Activated CD8-positive, alpha-beta T cell treated with anti-CD3 and anti-CD28 coated beads for 36 hours (primary cell): ENCODE results near the gene RCSD1. TPM values are rescaled to one million over a fixed set of nuclear protein-coding genes. Genes with fewer than 3 reads are reported as not detected.
A peak's percentile ranks its signal among the peaks of the same experiment; 100 is the strongest.

ENCODE experiments used
- ATAC-seq: fragments of 200-7000 bp; cut with Tn5 transposase; one replicate; pipeline ENCODE4 v1.10.0; 2021; ENCODE audit warnings: mild to moderate bottlenecking, moderate library complexity
- CTCF ChIA-PET: fragments of 350-600 bp; sonication (Branson Sonifier 250); formaldehyde crosslinking; loops from one replicate; lab custom pipeline; 2021; ENCODE audit warnings: antibody characterized with exemption; lab: Charles Lee
- POLR2A ChIA-PET: fragments of 350-600 bp; sonication (Branson Sonifier 250); formaldehyde crosslinking; loops from one replicate; lab custom pipeline; 2021; ENCODE audit warnings: antibody characterized with exemption; lab: Charles Lee
- DNase-seq: peaks from one replicate; pipeline ENCODE4 v3.0.0-alpha.2; 2020
- H3K27ac Mint-ChIP-seq: one replicate; pipeline ENCODE4 v1.8.0; 2021; ENCODE audit warnings: mild to moderate bottlenecking, mixed read lengths
- H3K27me3 Mint-ChIP-seq: one replicate; pipeline ENCODE4 v1.8.0; 2021; ENCODE audit warnings: mixed read lengths
- H3K36me3 Mint-ChIP-seq: one replicate; pipeline ENCODE4 v1.8.0; 2021; ENCODE audit warnings: low read depth, mixed read lengths
- H3K4me1 Mint-ChIP-seq: one replicate; pipeline ENCODE4 v1.8.0; 2021; ENCODE audit warnings: low read depth, mixed read lengths
- H3K4me3 Mint-ChIP-seq: one replicate; pipeline ENCODE4 v1.8.0; 2021; ENCODE audit warnings: mild to moderate bottlenecking, moderate library complexity, mixed read lengths
- H3K9me3 Mint-ChIP-seq: one replicate; pipeline ENCODE4 v1.8.0; 2021; ENCODE audit warnings: mixed read lengths
- CTCF ChIP-seq: fragments of 200-600 bp; IDR thresholded peaks from one replicate; pipeline ENCODE4 v1.8.0; 2022; ENCODE audit warnings: antibody characterized with exemption, mild to moderate bottlenecking
- intact Hi-C: fragments of 100-400 bp; cut with micrococcal nuclease; formaldehyde crosslinking; loops from one replicate; pipeline ENCODE4 v1.10.0; 2022
- total RNA-seq, 2 experiments: library from RNA; stranded (reverse); gene quantifications; one replicate each; pipeline ENCODE4 v1.2.3, GENCODE V29; 2021

RCSD1 gene
- total RNA-seq, 2 experiments from 2014 or later, result 66.4 to 67.9 TPM

- Mint-ChIP-seq H3K4me3 (no peak overlapping the region), H3K27me3 (no peaks in the 10 kb centered on the region), H3K9me3 (no peaks in the 10 kb centered on the region), H3K36me3 (peaks cover 53% of the 10 kb centered on the region), H3K4me1 (peaks cover 13% of the 10 kb centered on the region), H3K27ac (peak overlapping the region; percentile 5)
- TF ChIP-seq CTCF, result no peak
- no peak for ATAC-seq
- DNase-seq, result no peak
- intact Hi-C loops, result no loop called here
- ChIA-PET POLR2A (interaction anchor here (1.1 to 1.5 kb wide), 2 partner anchors 14 to 140 kb away, joined by 3 to 4 read pairs; partner anchors contain the start of gene CREG1), CTCF (interaction anchor here (1.0 to 1.8 kb wide), 5 partner anchors 18 to 93 kb away, joined by 3 to 9 read pairs (median 4); no protein-coding TSS in a partner anchor)
Measured at GRCh38 chr1:167693425-167694045, 63.5 kb downstream of the RCSD1 start.

- intact Hi-C loops, result no loop called here
- CTCF ChIA-PET, result interaction anchor here (1.0 to 2.0 kb wide), 4 partner anchors 20 to 95 kb away, joined by 3 to 9 read pairs (median 6); no protein-coding TSS in a partner anchor
- Mint-ChIP-seq H3K27me3 (no peaks in the 10 kb centered on the region), H3K9me3 (no peaks in the 10 kb centered on the region), H3K36me3 (peaks cover 53% of the 10 kb centered on the region), H3K4me3 (no peak overlapping the region), H3K4me1 (peaks cover 5% of the 10 kb centered on the region), H3K27ac (peak overlapping the region; percentile 25)
- POLR2A ChIA-PET, result interaction anchor here (0.7 to 1.5 kb wide), 2 partner anchors 9 to 141 kb away, joined by 3 read pairs; partner anchors contain the start of gene CREG1
- no peak for ATAC-seq
- TF ChIP-seq CTCF, result no peak
- no peak for DNase-seq
Measured at GRCh38 chr1:167694691-167695090, 64.7 kb downstream of the RCSD1 start.

- ChIA-PET CTCF (interaction anchor here (1.0 to 2.0 kb wide), 4 partner anchors 20 to 139 kb away, joined by 3 to 8 read pairs (median 4); no protein-coding TSS in a partner anchor), POLR2A (interaction anchor here (0.7 kb wide), 1 partner anchor 77 kb away, joined by 3 read pairs; no protein-coding TSS in a partner anchor)
- DNase-seq (no peak), ATAC-seq (no peak)
- no peak for TF ChIP-seq CTCF
- intact Hi-C loops, result no loop called here
- Mint-ChIP-seq H3K36me3 (peaks cover 54% of the 10 kb centered on the region), H3K4me1 (peaks cover under 1% of the 10 kb centered on the region), H3K27ac (peak overlapping the region; percentile 25), H3K9me3 (no peaks in the 10 kb centered on the region), H3K4me3 (no peak overlapping the region), H3K27me3 (no peaks in the 10 kb centered on the region)
Measured at GRCh38 chr1:167695147-167695546, 65.1 kb downstream of the RCSD1 start.

- no peak for TF ChIP-seq CTCF
- DNase-seq (no peak), ATAC-seq (no peak)
- Mint-ChIP-seq H3K27me3 (no peaks in the 10 kb centered on the region), H3K4me1 (no peaks in the 10 kb centered on the region), H3K36me3 (peaks cover 50% of the 10 kb centered on the region), H3K4me3 (no peak overlapping the region), H3K27ac (no peak overlapping the region), H3K9me3 (no peaks in the 10 kb centered on the region)
- intact Hi-C loops, result no loop called here
- CTCF ChIA-PET, result interaction anchor here (1.0 to 2.0 kb wide), 4 partner anchors 8 to 140 kb away, joined by 3 to 8 read pairs (median 5); no protein-coding TSS in a partner anchor
- POLR2A ChIA-PET, result interaction anchor here (0.7 kb wide), 1 partner anchor 76 kb away, joined by 3 read pairs; no protein-coding TSS in a partner anchor
Measured at GRCh38 chr1:167695756-167696561, 65.9 kb downstream of the RCSD1 start.
